ENCODE measurements around the gene HSBP1L1.

Gene HSBP1L1

GRCh38 chr18:79926715-79927606, 37.5 kb upstream of the HSBP1L1 start:
- TF ChIP-seq, protein P1, sequence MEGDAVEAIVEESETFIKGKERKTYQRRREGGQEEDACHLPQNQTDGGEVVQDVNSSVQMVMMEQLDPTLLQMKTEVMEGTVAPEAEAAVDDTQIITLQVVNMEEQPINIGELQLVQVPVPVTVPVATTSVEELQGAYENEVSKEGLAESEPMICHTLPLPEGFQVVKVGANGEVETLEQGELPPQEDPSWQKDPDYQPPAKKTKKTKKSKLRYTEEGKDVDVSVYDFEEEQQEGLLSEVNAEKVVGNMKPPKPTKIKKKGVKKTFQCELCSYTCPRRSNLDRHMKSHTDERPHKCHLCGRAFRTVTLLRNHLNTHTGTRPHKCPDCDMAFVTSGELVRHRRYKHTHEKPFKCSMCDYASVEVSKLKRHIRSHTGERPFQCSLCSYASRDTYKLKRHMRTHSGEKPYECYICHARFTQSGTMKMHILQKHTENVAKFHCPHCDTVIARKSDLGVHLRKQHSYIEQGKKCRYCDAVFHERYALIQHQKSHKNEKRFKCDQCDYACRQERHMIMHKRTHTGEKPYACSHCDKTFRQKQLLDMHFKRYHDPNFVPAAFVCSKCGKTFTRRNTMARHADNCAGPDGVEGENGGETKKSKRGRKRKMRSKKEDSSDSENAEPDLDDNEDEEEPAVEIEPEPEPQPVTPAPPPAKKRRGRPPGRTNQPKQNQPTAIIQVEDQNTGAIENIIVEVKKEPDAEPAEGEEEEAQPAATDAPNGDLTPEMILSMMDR (IDR thresholded peaks at IDR 0.05), result no peak

- TF ChIP-seq, protein P1 (IDR thresholded peaks at IDR 0.05), result no peak
Observed at GRCh38 chr18:79927607-79928562, 36.6 kb upstream of the HSBP1L1 start.

DNA sequence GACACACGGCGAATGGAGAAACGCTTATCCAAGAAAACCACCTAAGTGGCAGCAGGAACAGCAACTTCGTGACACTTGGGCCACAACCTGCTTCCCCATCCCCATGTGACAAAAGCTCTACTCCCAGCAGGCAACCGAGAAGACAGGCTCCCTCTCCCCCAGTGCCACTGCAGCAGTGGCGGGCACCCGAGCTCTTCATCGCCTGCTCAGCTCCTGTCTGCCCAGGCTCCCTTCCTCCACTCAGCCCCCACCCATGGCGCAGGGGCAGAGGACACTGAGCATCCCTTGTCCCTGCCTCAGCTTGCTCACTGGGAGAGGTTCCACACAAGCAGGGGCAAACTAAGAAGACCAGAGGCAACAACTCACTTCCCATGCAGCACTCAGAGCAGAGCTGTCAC, 35.9 kb upstream of the HSBP1L1 start:
- TF ChIP-seq, protein P1 (IDR thresholded peaks at IDR 0.05), result no peak

DNA sequence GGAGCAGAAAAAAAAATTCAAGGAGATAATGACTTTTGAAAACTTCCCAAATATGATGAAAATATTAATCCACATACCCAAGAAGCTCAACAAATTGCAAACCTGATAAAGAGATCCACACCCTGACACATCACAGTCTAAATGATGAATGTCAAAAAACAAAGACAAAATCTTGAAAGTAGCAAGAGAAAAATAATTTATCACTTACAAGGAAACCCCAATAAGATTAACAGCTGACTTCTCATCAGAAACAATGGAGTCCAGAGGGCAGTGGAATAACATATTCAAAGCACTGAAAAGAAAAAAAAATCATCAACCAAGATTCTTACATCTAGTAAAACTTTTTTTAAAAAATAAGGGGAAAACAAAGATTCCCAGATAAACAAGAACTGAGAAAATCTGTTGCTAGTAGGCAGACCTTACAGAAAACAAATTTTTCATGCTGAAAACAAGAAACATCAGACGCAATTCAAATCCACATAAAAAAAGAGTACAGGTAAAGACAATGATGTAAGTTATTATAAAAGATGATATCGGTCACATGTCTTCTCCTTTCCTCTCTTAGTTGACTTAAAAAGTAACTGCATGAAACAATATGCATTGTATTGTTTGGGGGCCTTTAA, 34.3 kb upstream of the HSBP1L1 start:
- TF ChIP-seq, protein P1 (IDR thresholded peaks at IDR 0.05), result no peak

DNA sequence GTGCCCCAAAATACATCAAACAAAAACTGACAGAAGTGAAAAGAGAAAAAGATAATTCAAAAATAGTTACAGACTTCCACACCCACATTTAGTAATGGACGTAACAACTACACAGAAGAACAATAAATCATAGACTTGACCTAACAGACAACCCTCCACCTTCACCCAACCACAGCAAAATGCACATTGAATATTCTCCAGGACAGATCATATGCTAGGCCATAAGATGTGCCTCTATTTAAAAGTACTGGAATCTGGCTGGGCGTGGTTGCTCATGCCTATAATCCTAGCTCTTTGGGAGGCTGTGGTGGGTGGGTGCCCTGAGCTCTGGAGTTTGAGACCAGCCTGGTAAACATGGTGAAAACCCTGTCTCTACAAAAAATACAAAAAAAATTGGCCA, 33.0 kb upstream of the HSBP1L1 start:
- TF ChIP-seq, protein P1 (IDR thresholded peaks at IDR 0.05), result no peak

- TF ChIP-seq, protein P1 (IDR thresholded peaks at IDR 0.05), result no peak
Observed at GRCh38 chr18:79932907-79933306, 31.5 kb upstream of the HSBP1L1 start.

DNA sequence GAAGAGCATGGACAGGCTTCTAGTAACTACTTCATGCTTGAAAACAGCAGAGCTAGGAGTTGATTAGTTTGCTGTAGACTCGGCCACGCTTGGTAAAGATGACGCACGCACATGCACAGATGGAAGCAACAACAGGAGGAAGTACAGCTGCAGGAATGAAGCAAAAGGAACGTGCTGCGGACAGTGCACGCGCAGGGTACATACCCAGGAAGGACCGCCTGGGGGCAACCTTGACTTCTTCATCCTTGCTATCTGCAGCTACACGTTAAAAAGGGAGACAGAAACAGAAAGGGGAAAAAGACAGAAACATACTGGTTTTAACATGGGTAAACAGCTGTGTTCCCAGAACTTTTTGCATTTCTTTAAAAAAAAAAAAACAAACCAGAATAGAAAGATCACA, 30.7 kb upstream of the HSBP1L1 start:
- TF ChIP-seq, protein P1 (IDR thresholded peaks at IDR 0.05), result peak; percentile 54
